Endothelial cell of umbilical vein (primary cell): ENCODE results near the gene CLTC.

ENCODE experiments used
- EZH2 ChIP-seq: IDR thresholded peaks from 2 replicates; pipeline ENCODE4 v1.6.1; 2012; ENCODE audit warnings: borderline replicate concordance, low read depth, mild to moderate bottlenecking, moderate library complexity, low read length, inconsistent platforms; ENCODE audit not compliant: severe bottlenecking
- FOS ChIP-seq: IDR thresholded peaks from 2 replicates; pipeline ENCODE4 v1.6.1; 2011; ENCODE audit warnings: mild to moderate bottlenecking, low read length, moderate library complexity, borderline replicate concordance; ENCODE audit not compliant: insufficient read depth
- GATA2 ChIP-seq: IDR thresholded peaks from 2 replicates; pipeline ENCODE4 v1.7.0; 2011; ENCODE audit warnings: low read depth, mild to moderate bottlenecking, moderate library complexity, mixed read lengths, low read length; ENCODE audit not compliant: insufficient read length, insufficient read depth
- JUN ChIP-seq: IDR thresholded peaks from 2 replicates; pipeline ENCODE4 v1.6.1; 2011; ENCODE audit warnings: borderline replicate concordance, low read depth; ENCODE audit not compliant: insufficient read length, insufficient read depth
- MAX ChIP-seq: IDR thresholded peaks from 2 replicates; pipeline ENCODE4 v1.6.1; 2011; ENCODE audit not compliant: insufficient read depth, insufficient read length
- MYC ChIP-seq: IDR thresholded peaks from one replicate; pipeline ENCODE4 v1.6.1; 2011; ENCODE audit warnings: mild to moderate bottlenecking, low read depth, low read length
- POLR2A ChIP-seq: IDR thresholded peaks from 2 replicates; pipeline ENCODE4 v1.6.1; 2012; ENCODE audit warnings: low read depth, mild to moderate bottlenecking, control low read depth, low read length
- POLR2AphosphoS5 ChIP-seq: IDR thresholded peaks from 2 replicates; pipeline ENCODE4 v1.6.1; 2012; ENCODE audit warnings: low read depth, mild to moderate bottlenecking, control low read depth, low read length, moderate library complexity; ENCODE audit not compliant: insufficient read depth
- TF ChIP-seq, protein P1 (sequence below), 2 donors: IDR thresholded peaks; 1 replicate in 1 of 2; 2 replicates in 1 of 2; pipeline ENCODE4 v1.5.1; 2011; ENCODE audit warnings: low read length in 2 of 2, mild to moderate bottlenecking in 2 of 2, moderate library complexity in 2 of 2, control low read depth in 1 of 2, inconsistent platforms in 1 of 2, low read depth in 1 of 2; ENCODE audit not compliant: insufficient read depth in 1 of 2; ENCODE audit errors: extremely low read depth in 1 of 2

DNA sequence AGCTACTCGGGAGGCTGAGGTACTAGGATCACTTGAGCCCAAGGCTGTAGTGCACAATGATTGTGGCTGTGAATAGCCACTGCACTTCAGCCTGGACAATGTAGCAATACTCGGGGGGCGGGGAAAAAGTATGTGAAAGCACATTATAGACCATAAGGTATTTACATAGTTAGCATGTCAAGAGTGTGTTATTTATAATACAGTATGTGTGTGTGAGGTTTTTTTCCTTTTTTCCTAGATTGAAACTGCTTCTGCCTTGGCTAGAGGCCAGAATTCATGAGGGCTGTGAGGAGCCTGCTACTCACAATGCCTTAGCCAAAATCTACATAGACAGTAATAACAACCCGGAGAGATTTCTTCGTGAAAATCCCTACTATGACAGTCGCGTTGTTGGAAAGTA is 57.0 kb downstream of the CLTC start:
- TF ChIP-seq POLR2AphosphoS5 (no peak), EZH2 (no peak), MAX (no peak), POLR2A (no peak), FOS (no peak), JUN (no peak), GATA2 (no peak), MYC (no peak)
- TF ChIP-seq, protein P1, sequence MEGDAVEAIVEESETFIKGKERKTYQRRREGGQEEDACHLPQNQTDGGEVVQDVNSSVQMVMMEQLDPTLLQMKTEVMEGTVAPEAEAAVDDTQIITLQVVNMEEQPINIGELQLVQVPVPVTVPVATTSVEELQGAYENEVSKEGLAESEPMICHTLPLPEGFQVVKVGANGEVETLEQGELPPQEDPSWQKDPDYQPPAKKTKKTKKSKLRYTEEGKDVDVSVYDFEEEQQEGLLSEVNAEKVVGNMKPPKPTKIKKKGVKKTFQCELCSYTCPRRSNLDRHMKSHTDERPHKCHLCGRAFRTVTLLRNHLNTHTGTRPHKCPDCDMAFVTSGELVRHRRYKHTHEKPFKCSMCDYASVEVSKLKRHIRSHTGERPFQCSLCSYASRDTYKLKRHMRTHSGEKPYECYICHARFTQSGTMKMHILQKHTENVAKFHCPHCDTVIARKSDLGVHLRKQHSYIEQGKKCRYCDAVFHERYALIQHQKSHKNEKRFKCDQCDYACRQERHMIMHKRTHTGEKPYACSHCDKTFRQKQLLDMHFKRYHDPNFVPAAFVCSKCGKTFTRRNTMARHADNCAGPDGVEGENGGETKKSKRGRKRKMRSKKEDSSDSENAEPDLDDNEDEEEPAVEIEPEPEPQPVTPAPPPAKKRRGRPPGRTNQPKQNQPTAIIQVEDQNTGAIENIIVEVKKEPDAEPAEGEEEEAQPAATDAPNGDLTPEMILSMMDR (IDR thresholded peaks at IDR 0.05; ENCODE audit: extremely low read depth in 1 of 2, insufficient read depth in 1 of 2, low read depth in 1 of 2, low read length in 2 of 2): no peak
